ENCODE results near the gene HERC5. TPM values are rescaled to one million over a fixed set of nuclear protein-coding genes. Genes with fewer than 3 reads are reported as not detected.

Gene HERC5
- 3.6 to 4.4 TPM (median 3.9 TPM) in 5 replicates for total RNA-seq (2022; extraction: Qiagen RNA extraction)

GRCh38 chr4:88456670-88457306 lies at the start of gene HERC5:
Gene HERC5 (plus strand): TSS chr4:88457119. CDS start chr4:88457270, 151 bp downstream.

GRCh38 chr4:88523325-88524129 lies 66.6 kb downstream of the HERC5 start, which contains the start of gene PYURF:
Gene PYURF (minus strand): TSS chr4:88523776. CDS start chr4:88523700, 76 bp downstream.

Other genes with a start within 250 kb of the HERC5 start
- gene PPM1K, start 172.6 kb upstream of the HERC5 start, total RNA-seq (2022; extraction: Qiagen RNA extraction) = 0.44 to 0.83 TPM (median 0.67 TPM) in 5 replicates
- gene HERC6, start 78.3 kb upstream of the HERC5 start, total RNA-seq (2022; extraction: Qiagen RNA extraction) = 3.0 to 4.0 TPM (median 3.5 TPM) in 5 replicates
- 69.6 to 83.2 TPM (median 81.1 TPM) in 5 replicates for gene PYURF, start 66.7 kb downstream of the HERC5 start, total RNA-seq (2022; extraction: Qiagen RNA extraction)
- 5.5 to 9.6 TPM (median 8.4 TPM) in 5 replicates for gene HERC3, start 135.4 kb downstream of the HERC5 start, total RNA-seq (2022; extraction: Qiagen RNA extraction)
- 1.8 to 2.7 TPM (median 2.4 TPM) in 5 replicates for gene NAP1L5, start 240.7 kb downstream of the HERC5 start, total RNA-seq (2022; extraction: Qiagen RNA extraction)